Mammary epithelial cell (primary cell): ENCODE measurements around the gene LRRC9.

Source experiments
- CTCF ChIP-seq, 2 donors: IDR thresholded peaks in 1 of 2; conservative IDR thresholded peaks in 1 of 2; 2 replicates each; pipeline ENCODE4 v1.5.1; 2011 to 2012; ENCODE audit warnings: inconsistent platforms in 2 of 2, low read length in 2 of 2, mild to moderate bottlenecking in 2 of 2, control low read depth in 1 of 2, low read depth in 1 of 2; ENCODE audit not compliant: insufficient read depth in 1 of 2; ENCODE audit errors: extremely low read depth in 1 of 2
- EZH2 ChIP-seq: IDR thresholded peaks from 2 replicates; pipeline ENCODE4 v1.6.1; 2012; ENCODE audit warnings: low read length, inconsistent platforms, borderline replicate concordance

GRCh38 chr14:60085693-60086092 lies 165.7 kb downstream of the LRRC9 start:
- TF ChIP-seq EZH2 (no peak), CTCF (conservative IDR thresholded peaks at IDR 0.05 in 1 of 2, IDR thresholded peaks at IDR 0.05 in 1 of 2; ENCODE audit: extremely low read depth in 1 of 2, insufficient read depth in 1 of 2, low read depth in 1 of 2, low read length in 2 of 2) (no peak)
